Uterus (tissue), 4 donors: ENCODE data around the gene FOXN4. TPM values are rescaled to one million over a fixed set of nuclear protein-coding genes. Genes with fewer than 3 reads are reported as not detected.

Source experiments
- DNase-seq, 2 donors: peaks; one replicate each; pipeline ENCODE4 v3.0.0-alpha.2; 2019 to 2020
- H3K27ac ChIP-seq, 2 donors: fragments of 200-600 bp; sonication (generic); 1 replicate in 1 of 2; 2 replicates in 1 of 2; pipeline ENCODE4 v1.5.1; 2016 to 2018
- H3K27me3 ChIP-seq, 2 donors: fragments of 200-600 bp; sonication (generic); one replicate each; pipeline ENCODE4 v1.5.1; 2018 to 2019; ENCODE audit warnings: control low read depth in 1 of 2
- H3K36me3 ChIP-seq, 2 donors: fragments of 200-600 bp; sonication (generic); one replicate each; pipeline ENCODE4 v1.5.1; 2019; ENCODE audit warnings: control low read depth in 1 of 2
- H3K4me1 ChIP-seq, 2 donors: fragments of 200-600 bp; sonication (generic); one replicate each; pipeline ENCODE4 v1.5.1; 2018 to 2019; ENCODE audit warnings: control low read depth in 1 of 2
- H3K4me3 ChIP-seq, 2 donors: fragments of 200-600 bp; sonication (generic); 1 replicate in 1 of 2; 2 replicates in 1 of 2; pipeline ENCODE4 v1.5.1; 2018 to 2019; ENCODE audit warnings: mild to moderate bottlenecking in 1 of 2
- H3K9me3 ChIP-seq, 2 donors: fragments of 200-600 bp; sonication (generic); one replicate each; pipeline ENCODE4 v1.5.1; 2019; ENCODE audit warnings: control low read depth in 1 of 2
- CTCF ChIP-seq, 4 experiments: fragments of 200-600 bp in 2 of 4; fragments of 450-650 bp in 2 of 4; sonication (generic) in 2 of 4; IDR thresholded peaks; one replicate each; pipeline ENCODE4 v1.5.1; 2016 to 2019; ENCODE audit warnings: antibody characterized with exemption in 4 of 4, mild to moderate bottlenecking in 2 of 4, moderate library complexity in 1 of 4
- POLR2A ChIP-seq, 2 donors: fragments of 450-650 bp; IDR thresholded peaks; one replicate each; pipeline ENCODE4 v1.6.1; 2016; ENCODE audit warnings: antibody characterized with exemption in 2 of 2, mild to moderate bottlenecking in 1 of 2, moderate library complexity in 1 of 2
- intact Hi-C: fragments of 100-400 bp; cut with DNase I; formaldehyde crosslinking; loops from one replicate; pipeline ENCODE4 v1.15.1; 2023; ENCODE audit warnings: low total_unique reads
- total RNA-seq, 4 donors: library from RNA; depleted of rRNA in 3 of 4; stranded (reverse); fragments of >200 nt in 3 of 4; gene quantifications; one replicate each; pipeline versions ENCODE4 v1.1.0 to v1.2.4, GENCODE V29; 2014 to 2023
- donor health status: DM: yes; HTN: yes; CAD: no.

FOXN4 gene
- total RNA-seq, 4 donors from 2014 or later = not detected

GRCh38 chr12:109286252-109286651, 22.8 kb downstream of the FOXN4 start:
- DNase-seq = no peak
- Histone ChIP-seq H3K27ac (no peak overlapping the region), H3K4me3 (no peak overlapping the region), H3K36me3 (no peaks in the 10 kb centered on the region), H3K9me3 (no peaks in the 10 kb centered on the region), H3K4me1 (no peaks in the 10 kb centered on the region), H3K27me3 (no peaks in the 10 kb centered on the region)
- TF ChIP-seq CTCF (IDR thresholded peaks at IDR 0.05) (no peak), POLR2A (IDR thresholded peaks at IDR 0.05) (no peak)
- intact Hi-C loops = no loop called here

DNA sequence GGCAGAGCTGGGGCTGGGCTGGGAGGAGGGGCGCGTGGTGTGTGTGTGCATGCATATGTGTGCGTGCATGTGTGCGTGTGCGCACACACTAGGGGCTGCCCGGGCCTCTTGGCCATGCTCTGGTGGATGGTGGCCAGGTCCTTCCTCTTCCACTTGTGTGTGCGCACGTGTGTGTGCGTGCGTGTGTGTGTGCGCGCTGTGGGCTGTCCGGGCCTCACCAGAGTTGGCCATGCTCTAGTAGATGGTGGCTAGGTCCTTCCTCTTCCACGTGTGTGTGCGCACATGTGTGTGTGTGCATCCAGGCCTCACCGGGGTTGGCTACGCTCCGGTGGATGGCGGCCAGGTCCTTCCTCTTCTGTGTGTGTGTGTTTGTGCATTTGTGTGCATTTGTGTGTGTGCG, 24.7 kb downstream of the FOXN4 start:
- Histone ChIP-seq H3K9me3 (no peaks in the 10 kb centered on the region), H3K27me3 (no peaks in the 10 kb centered on the region), H3K4me3 (no peak overlapping the region), H3K36me3 (no peaks in the 10 kb centered on the region), H3K27ac (no peak overlapping the region), H3K4me1 (no peaks in the 10 kb centered on the region)
- intact Hi-C loops = no loop called here
- TF ChIP-seq POLR2A (IDR thresholded peaks at IDR 0.05) = no peak
- TF ChIP-seq CTCF (IDR thresholded peaks at IDR 0.05) = no peak
- no peak for DNase-seq

- Histone ChIP-seq H3K27ac (no peak overlapping the region), H3K27me3 (no peaks in the 10 kb centered on the region), H3K4me3 (no peak overlapping the region), H3K4me1 (no peaks in the 10 kb centered on the region), H3K9me3 (no peaks in the 10 kb centered on the region), H3K36me3 (no peaks in the 10 kb centered on the region)
- intact Hi-C loops = no loop called here
- no peak for TF ChIP-seq POLR2A (IDR thresholded peaks at IDR 0.05)
- no peak for TF ChIP-seq CTCF (IDR thresholded peaks at IDR 0.05)
- DNase-seq = no peak
Observed at GRCh38 chr12:109281452-109281851, 27.6 kb downstream of the FOXN4 start.

DNA sequence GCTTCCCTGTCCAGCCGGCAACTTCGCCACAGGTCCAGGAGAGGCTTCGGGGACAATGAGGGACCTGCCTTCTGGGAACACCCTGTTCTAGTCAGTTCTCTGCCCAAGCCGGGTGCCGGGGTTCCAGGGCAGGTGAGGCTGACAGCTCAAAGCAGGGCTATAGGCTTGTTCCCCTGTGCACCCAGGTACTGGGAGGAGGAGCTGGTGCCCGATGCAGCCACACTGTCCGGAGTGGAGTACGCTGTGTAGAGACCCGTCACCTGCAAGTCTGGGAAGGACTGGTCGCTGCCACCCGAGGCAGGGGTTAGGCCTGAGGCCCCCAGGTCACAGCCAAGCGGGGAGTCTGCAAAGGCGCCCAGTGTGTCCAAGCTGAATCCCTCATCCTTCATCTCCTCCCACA, 29.6 kb downstream of the FOXN4 start:
- no peaks in the 10 kb centered on the region for H3K36me3 ChIP-seq
- H3K9me3 ChIP-seq = no peaks in the 10 kb centered on the region
- no peak for DNase-seq
- no peaks in the 10 kb centered on the region for H3K4me1 ChIP-seq
- TF ChIP-seq POLR2A (IDR thresholded peaks at IDR 0.05) (no peak), CTCF (IDR thresholded peaks at IDR 0.05) (no peak)
- no peaks in the 10 kb centered on the region for H3K27me3 ChIP-seq
- no peak overlapping the region for H3K4me3 ChIP-seq
- intact Hi-C loops = no loop called here
- H3K27ac ChIP-seq = peak overlapping the region; percentile 80 to 84

GRCh38 chr12:109278912-109279311, 30.2 kb downstream of the FOXN4 start:
- H3K27ac ChIP-seq = peak overlapping the region; percentile 80 to 84
- H3K36me3 ChIP-seq = no peaks in the 10 kb centered on the region
- intact Hi-C loops = no loop called here
- H3K9me3 ChIP-seq = no peaks in the 10 kb centered on the region
- TF ChIP-seq CTCF (IDR thresholded peaks at IDR 0.05) (no peak), POLR2A (IDR thresholded peaks at IDR 0.05) (no peak)
- H3K4me1 ChIP-seq = no peaks in the 10 kb centered on the region
- no peaks in the 10 kb centered on the region for H3K27me3 ChIP-seq
- peak in 1 of 2 donors; percentile 62 for DNase-seq
- H3K4me3 ChIP-seq = no peak overlapping the region
